Limb (tissue), 2 donors: ENCODE results near the gene MTUS2.
A peak's percentile ranks its signal among the peaks of the same experiment; 100 is the strongest.

Experiments
- DNase-seq, 2 donors: peaks; one replicate each; pipeline ENCODE4 v3.0.0-alpha.2; 2016; ENCODE audit errors: extremely low spot score in 2 of 2

MTUS2 gene

GRCh38 chr13:29522044-29522685 lies 702.0 kb downstream of the MTUS2 start:
- no peak for DNase-seq

- no peak for DNase-seq
These were observed 703.2 kb downstream of the MTUS2 start for GRCh38 chr13:29523199-29523961.

DNA sequence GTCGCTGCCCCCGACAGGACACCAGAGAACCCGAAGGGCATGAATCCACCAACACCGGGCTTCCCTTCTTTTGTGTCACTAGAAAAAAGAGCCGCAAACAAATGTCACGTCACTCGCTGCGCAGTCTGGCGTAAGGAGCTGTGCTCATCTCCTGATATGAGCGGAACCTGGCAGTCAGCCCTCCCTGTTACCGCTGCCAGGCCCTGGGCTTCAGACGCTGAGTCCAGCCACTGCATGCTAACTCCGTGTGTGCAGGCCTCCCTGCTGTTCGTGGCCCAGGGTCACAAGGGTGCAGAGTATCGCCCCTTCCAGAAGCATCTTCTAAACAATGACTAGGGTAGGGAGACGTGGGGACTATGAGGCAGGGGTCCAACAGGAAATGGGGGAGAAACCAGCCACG lies 704.0 kb downstream of the MTUS2 start:
- DNase-seq = no peak

DNA sequence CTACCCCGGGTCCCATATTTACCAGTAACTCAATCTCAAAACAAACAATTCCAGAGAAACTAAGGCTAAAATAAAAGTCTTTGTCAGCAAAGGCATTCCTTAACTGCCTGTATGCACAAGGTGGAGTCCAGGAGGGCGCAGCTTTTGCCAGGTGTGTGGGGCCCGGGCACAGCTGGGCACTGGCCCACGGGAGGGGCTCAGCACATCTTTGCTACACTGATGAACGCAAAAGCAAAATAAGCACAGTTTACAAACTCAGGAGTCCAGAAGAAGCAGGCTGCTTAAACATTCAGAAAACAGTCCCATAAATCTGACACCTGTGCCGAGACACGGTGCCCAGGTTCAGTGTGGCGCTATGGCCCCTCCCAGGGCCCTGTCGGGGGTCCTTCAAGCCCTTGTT lies 704.5 kb downstream of the MTUS2 start:
- no peak for DNase-seq

DNA sequence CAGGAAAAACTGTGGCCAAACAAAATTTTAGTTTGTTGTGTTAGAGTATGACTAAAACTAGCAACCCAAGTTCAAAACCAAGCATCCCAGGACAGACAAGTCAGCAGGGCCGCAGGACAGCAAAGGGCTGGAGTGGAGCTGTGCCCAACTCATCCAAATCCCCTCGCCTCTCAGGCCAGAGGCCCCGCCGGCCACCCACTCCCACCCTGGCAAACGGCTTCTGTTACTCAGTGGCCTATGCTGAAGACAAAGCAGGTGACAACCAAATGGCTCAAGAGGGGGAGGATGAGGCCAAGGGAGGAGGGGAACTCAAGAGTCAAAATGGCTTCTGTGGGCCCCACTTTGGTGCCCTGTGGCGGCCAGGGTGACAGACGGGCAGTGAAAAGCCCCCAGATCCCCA lies 705.6 kb downstream of the MTUS2 start:
- no peak for DNase-seq

- no peak for DNase-seq
These were observed 706.6 kb downstream of the MTUS2 start for GRCh38 chr13:29526741-29527140.

DNA sequence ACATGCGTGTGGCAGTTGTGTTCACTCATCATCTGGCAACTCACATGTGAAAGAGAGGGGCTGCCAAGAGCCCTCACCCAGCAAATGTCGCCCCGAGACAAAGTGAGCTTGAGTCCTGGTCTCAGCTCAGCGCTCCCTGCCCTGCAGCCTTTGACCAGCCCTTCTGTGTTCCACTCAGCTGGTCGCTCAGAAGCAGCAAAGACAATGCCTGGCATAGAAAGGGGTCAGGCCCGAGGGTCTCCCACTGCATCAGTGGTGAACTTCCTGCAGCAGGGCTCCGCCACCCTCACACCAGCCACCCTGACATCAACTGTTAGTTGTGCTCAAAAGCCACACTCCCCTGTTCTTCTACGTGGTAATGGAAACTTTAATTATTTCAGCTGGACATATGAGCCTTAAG lies 707.4 kb downstream of the MTUS2 start:
- DNase-seq = no peak

DNA sequence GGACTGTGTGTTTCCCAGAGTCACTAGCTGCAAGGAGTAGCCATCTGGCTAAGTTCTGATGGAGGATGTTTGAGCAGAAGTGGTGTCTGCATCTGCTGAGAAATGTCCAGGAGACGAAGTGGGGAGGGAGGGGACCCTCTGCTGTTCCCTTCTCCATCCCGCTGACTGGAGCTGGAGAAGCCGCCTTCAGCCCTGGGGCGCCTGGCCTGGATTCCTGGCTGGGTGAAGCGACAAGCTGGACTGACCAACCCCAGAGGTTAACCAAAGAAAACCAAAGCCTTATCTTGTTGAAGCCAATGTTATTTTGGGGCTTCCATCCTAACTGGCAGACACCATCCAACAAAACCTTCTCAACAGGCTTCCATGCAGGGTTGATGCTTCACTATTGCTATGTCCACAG lies 707.8 kb downstream of the MTUS2 start:
- DNase-seq = no peak

DNA sequence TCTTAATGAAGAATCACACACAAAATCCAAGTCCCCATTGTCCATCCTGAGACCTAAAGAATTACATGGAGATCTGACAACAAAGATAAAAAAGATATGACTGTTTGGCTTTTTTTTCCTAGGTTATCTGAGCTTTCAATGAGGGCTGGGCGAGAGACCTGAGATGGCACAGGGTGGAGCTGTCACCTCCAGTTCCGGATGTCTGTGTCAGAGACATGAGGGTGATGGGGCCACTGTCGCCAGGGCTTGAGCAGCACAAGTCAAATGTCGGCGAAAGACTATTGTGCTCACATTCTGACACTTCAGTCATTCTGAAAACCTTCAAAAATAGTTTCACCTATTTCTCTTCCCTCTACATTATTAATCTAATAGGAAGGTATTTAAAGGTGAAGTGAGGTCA lies 709.6 kb downstream of the MTUS2 start:
- DNase-seq = no peak

- no peak for DNase-seq
These were observed 710.8 kb downstream of the MTUS2 start for GRCh38 chr13:29530901-29531300.

DNA sequence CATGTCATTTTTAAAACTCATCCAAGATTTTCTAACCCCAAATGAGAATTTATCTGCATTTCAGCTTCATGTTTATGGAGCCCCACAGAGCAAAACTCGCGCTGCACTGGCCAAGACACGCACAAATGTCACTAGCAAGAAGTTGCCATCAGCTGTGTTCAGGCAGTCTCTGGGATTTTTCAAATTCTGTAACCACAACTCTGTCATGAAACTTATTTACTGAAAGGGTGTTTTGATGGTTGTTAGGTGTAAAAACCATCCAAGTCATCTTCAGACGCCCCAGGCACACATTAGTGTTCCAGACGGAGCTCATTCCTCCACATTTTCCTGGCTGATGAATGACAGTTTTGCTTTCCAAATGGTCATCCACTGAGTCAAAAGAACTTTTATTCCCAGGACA lies 712.0 kb downstream of the MTUS2 start:
- DNase-seq = peak in 1 of 2 donors; percentile 77

GRCh38 chr13:29532821-29533220 lies 712.7 kb downstream of the MTUS2 start:
- no peak for DNase-seq

GRCh38 chr13:29534083-29534482 lies 713.9 kb downstream of the MTUS2 start:
- no peak for DNase-seq

GRCh38 chr13:29535663-29536655 lies 715.8 kb downstream of the MTUS2 start:
- DNase-seq = no peak

- DNase-seq = no peak
These were observed 716.7 kb downstream of the MTUS2 start for GRCh38 chr13:29536853-29537252.

DNA sequence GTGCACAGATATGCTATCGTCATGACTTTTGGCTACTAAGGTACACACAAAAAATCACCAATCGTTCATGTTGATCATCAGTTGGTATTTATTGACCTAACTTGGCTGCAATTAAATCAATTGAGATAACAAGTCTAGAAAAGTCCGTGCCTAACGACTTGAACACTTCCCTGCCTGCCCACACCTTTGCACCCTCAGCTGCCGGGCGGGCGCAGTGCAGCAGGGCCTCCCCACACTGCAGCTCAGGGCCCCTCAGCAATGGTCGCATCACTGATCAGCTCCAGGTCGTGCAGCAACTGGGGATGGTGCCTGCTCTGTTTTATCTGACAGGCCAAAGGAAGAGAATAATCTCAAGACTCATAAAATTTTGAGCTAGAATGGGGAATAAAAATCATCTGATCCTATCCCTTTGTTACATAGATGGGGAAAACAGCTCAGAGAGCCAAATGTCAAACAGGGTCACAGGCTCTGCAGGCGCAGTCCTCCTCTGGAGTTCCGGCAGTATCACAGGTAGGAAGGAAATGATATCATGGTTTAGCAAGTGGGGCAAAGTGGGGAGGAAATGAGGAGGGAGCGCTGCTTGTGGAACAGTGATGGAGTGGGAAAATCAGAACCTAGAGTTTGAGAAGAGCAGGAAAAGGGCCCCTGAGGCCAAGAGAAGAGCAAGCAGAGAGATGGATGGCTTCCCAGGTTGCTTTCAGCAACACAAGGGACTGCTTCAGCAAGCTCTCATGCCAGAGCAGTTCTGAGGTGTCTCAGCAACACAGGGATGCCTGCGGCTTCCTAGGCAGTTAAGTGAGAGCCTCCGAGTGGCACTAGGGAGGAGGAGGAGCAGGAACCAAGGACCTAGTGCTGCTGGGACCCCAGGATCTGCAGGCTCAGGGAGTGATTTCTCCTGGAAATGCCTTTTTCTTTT lies 717.9 kb downstream of the MTUS2 start:
- no peak for DNase-seq

GRCh38 chr13:29538652-29539040 lies 718.5 kb downstream of the MTUS2 start:
- no peak for DNase-seq

- no peak for DNase-seq
These were observed 719.7 kb downstream of the MTUS2 start for GRCh38 chr13:29539856-29540255.

DNA sequence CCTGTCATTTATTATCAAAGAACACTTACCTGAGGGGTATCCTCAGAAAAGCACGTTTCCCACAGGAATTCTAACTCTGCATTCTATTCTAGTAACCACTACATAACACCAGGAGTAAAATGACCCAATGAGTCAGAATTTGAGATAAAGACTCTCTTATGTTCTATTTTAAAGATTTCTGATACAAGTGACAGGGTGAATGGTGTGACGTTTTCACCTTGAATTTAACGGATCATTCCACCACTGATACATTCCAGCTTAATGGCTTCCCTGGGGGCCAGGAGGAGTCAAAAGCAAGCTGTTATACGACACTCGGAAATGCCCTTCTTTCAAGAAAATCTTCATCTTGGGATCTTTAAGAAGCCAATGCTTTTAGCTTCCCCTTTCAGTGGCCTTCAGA lies 720.2 kb downstream of the MTUS2 start:
- DNase-seq = no peak

GRCh38 chr13:29540799-29541198 lies 720.7 kb downstream of the MTUS2 start:
- DNase-seq = no peak

- DNase-seq = no peak
These were observed 721.3 kb downstream of the MTUS2 start for GRCh38 chr13:29541400-29541799.
